ENCODE measurements around the gene PLEKHM3. TPM values are rescaled to one million over a fixed set of nuclear protein-coding genes. Genes with fewer than 3 reads are reported as not detected.

The PLEKHM3 gene
- total RNA-seq, 2 experiments from 2014 or later, result 11.3 to 11.6 TPM

DNA sequence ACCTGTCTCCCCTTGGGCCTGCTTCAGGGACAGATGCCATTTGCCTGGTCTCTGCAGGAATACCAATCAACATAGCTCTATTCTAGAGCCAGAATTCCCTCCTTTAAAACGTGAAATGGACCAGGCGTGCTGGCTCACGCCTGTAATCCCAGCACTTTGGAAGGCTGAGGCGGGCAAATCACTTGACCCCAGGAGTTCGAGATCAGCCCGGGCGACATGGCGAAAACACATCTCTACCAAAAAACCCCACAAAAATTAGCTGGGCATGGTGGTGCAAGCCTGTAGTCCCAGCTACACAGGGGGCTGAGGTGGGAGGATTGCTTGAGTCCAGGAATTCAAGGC, 127.0 kb downstream of the PLEKHM3 start:
- Histone ChIP-seq H3K36me3 (ENCODE audit: insufficient read depth, low read length) (peaks cover 7% of the 10 kb centered on the region), H3K9me3 (ENCODE audit: control insufficient read depth in 1 of 2, insufficient read depth in 1 of 2, low read length in 2 of 2) (no peaks in the 10 kb centered on the region), H3K27ac (ENCODE audit: low read depth in 1 of 2, low read length in 2 of 2) (no peak overlapping the region), H3K4me1 (ENCODE audit: insufficient read depth, low read length) (no peaks in the 10 kb centered on the region), H3K27me3 (ENCODE audit: control insufficient read depth in 1 of 2, insufficient read depth in 2 of 2, low read length in 2 of 2) (no peaks in the 10 kb centered on the region), H3K4me3 (ENCODE audit: low read length) (no peak overlapping the region)
- ATAC-seq (ENCODE audit: poor library complexity) (no peak), DNase-seq (no peak)
- ChIA-PET POLR2A (no interaction called here), CTCF (no interaction called here)
- no peaks in the 10 kb centered on the region for H3K4me1 Mint-ChIP-seq (ENCODE audit: low read depth)
- H3K27ac Mint-ChIP-seq, result no peak overlapping the region
- H3K4me3 Mint-ChIP-seq, result no peak overlapping the region
- intact Hi-C loops (cut with DNase I, micrococcal nuclease), result loop anchor here in 1 of 2 experiments (5.0 kb wide), 1 partner anchor 621 kb away; no protein-coding TSS in a partner anchor
- H3K9me3 Mint-ChIP-seq, result no peaks in the 10 kb centered on the region
- H3K36me3 Mint-ChIP-seq (ENCODE audit: low read depth), result peaks cover 32% of the 10 kb centered on the region
- TF ChIP-seq CTCF (IDR thresholded peaks at IDR 0.05), result no peak
- H3K27me3 Mint-ChIP-seq, result no peaks in the 10 kb centered on the region

- no peak overlapping the region for H3K4me3 ChIP-seq (ENCODE audit: low read length)
- Mint-ChIP-seq H3K4me1 (ENCODE audit: low read depth) (no peaks in the 10 kb centered on the region), H3K27ac (no peak overlapping the region), H3K9me3 (no peaks in the 10 kb centered on the region), H3K36me3 (ENCODE audit: low read depth) (peaks cover 29% of the 10 kb centered on the region), H3K27me3 (no peaks in the 10 kb centered on the region), H3K4me3 (no peak overlapping the region)
- CTCF ChIA-PET, result no interaction called here
- no peaks in the 10 kb centered on the region for H3K4me1 ChIP-seq (ENCODE audit: insufficient read depth, low read length)
- peaks cover 7% of the 10 kb centered on the region for H3K36me3 ChIP-seq (ENCODE audit: insufficient read depth, low read length)
- POLR2A ChIA-PET, result no interaction called here
- no peak for TF ChIP-seq CTCF (IDR thresholded peaks at IDR 0.05)
- intact Hi-C loops (cut with DNase I, micrococcal nuclease), result loop anchor here in 1 of 2 experiments (5.0 kb wide), 1 partner anchor 620 kb away; no protein-coding TSS in a partner anchor
- no peaks in the 10 kb centered on the region for H3K9me3 ChIP-seq (ENCODE audit: control insufficient read depth in 1 of 2, insufficient read depth in 1 of 2, low read length in 2 of 2)
- no peak overlapping the region for H3K27ac ChIP-seq (ENCODE audit: low read depth in 1 of 2, low read length in 2 of 2)
- no peak for DNase-seq
- ATAC-seq (ENCODE audit: poor library complexity), result no peak
- no peaks in the 10 kb centered on the region for H3K27me3 ChIP-seq (ENCODE audit: control insufficient read depth in 1 of 2, insufficient read depth in 2 of 2, low read length in 2 of 2)
Observed at GRCh38 chr2:207897541-207898353, 127.6 kb downstream of the PLEKHM3 start.

- Mint-ChIP-seq H3K36me3 (ENCODE audit: low read depth) (peaks cover 24% of the 10 kb centered on the region), H3K9me3 (no peaks in the 10 kb centered on the region), H3K27me3 (no peaks in the 10 kb centered on the region), H3K27ac (no peak overlapping the region), H3K4me1 (ENCODE audit: low read depth) (no peaks in the 10 kb centered on the region), H3K4me3 (no peak overlapping the region)
- H3K36me3 ChIP-seq (ENCODE audit: insufficient read depth, low read length), result peaks cover 7% of the 10 kb centered on the region
- no peak for TF ChIP-seq CTCF (IDR thresholded peaks at IDR 0.05)
- intact Hi-C loops (cut with DNase I, micrococcal nuclease), result loop anchor here in 1 of 2 experiments (5.0 kb wide), 1 partner anchor 619 kb away; no protein-coding TSS in a partner anchor
- DNase-seq (no peak), ATAC-seq (ENCODE audit: poor library complexity) (no peak)
- no peaks in the 10 kb centered on the region for H3K9me3 ChIP-seq (ENCODE audit: control insufficient read depth in 1 of 2, insufficient read depth in 1 of 2, low read length in 2 of 2)
- H3K4me1 ChIP-seq (ENCODE audit: insufficient read depth, low read length), result no peaks in the 10 kb centered on the region
- no peaks in the 10 kb centered on the region for H3K27me3 ChIP-seq (ENCODE audit: control insufficient read depth in 1 of 2, insufficient read depth in 2 of 2, low read length in 2 of 2)
- ChIA-PET CTCF (no interaction called here), POLR2A (no interaction called here)
- no peak overlapping the region for H3K27ac ChIP-seq (ENCODE audit: low read depth in 1 of 2, low read length in 2 of 2)
- no peak overlapping the region for H3K4me3 ChIP-seq (ENCODE audit: low read length)
Observed at GRCh38 chr2:207896525-207897285, 128.6 kb downstream of the PLEKHM3 start.

All from CD4-positive, alpha-beta T cell (primary cell).